Kidney (tissue), 14 donors: Measurements from ENCODE around the gene SIRPB1. TPM values are rescaled to one million over a fixed set of nuclear protein-coding genes. Genes with fewer than 3 reads are reported as not detected.

Experiments used
- DNase-seq, 5 donors: peaks; one replicate each; pipeline ENCODE4 v3.0.0-alpha.2; 2013 to 2020
- FAIRE-seq: peaks from 2 replicates; lab custom pipeline; 2012; peaks lifted over from hg19 to GRCh38; lab: Jason Lieb, UNC
- H3K27ac ChIP-seq, 2 donors: one replicate each; pipeline ENCODE4 v1.7.0; 2013; ENCODE audit warnings: low read depth in 2 of 2, low read length in 2 of 2, inconsistent platforms in 1 of 2
- H3K27me3 ChIP-seq: one replicate; pipeline ENCODE4 v1.7.1; 2013; ENCODE audit warnings: low read length, inconsistent platforms; ENCODE audit not compliant: control insufficient read depth, insufficient read depth
- H3K36me3 ChIP-seq, 3 donors: one replicate each; pipeline versions ENCODE4 v1.7.0 to v1.7.1; 2013; ENCODE audit warnings: low read length in 3 of 3, control low read depth in 1 of 3, inconsistent platforms in 1 of 3; ENCODE audit not compliant: insufficient read depth in 3 of 3, control insufficient read depth in 2 of 3
- H3K4me1 ChIP-seq, 3 donors: one replicate each; pipeline versions ENCODE4 v1.7.0 to v1.7.1; 2013; ENCODE audit warnings: low read length in 3 of 3, inconsistent platforms in 1 of 3, low read depth in 1 of 3; ENCODE audit not compliant: control insufficient read depth in 2 of 3, insufficient read depth in 2 of 3
- H3K4me3 ChIP-seq, 3 donors: one replicate each; pipeline versions ENCODE4 v1.7.0 to v1.8.1; 2013; ENCODE audit warnings: low read length in 3 of 3, control low read depth in 1 of 3, inconsistent platforms in 1 of 3
- H3K9ac ChIP-seq, 3 donors: one replicate each; pipeline versions ENCODE4 v1.7.0 to v1.7.1; 2013; ENCODE audit warnings: low read length in 3 of 3, control low read depth in 1 of 3, inconsistent platforms in 1 of 3
- H3K9me3 ChIP-seq, 3 donors: one replicate each; pipeline versions ENCODE4 v1.7.0 to v1.7.1; 2013; ENCODE audit warnings: low read length in 3 of 3, control low read depth in 1 of 3, inconsistent platforms in 1 of 3; ENCODE audit not compliant: control insufficient read depth in 2 of 3, insufficient read depth in 1 of 3
- CTCF ChIP-seq: IDR thresholded peaks from 3 replicates; pipeline ENCODE4 v1.5.1; 2012; ENCODE audit warnings: mild to moderate bottlenecking, moderate library complexity, borderline replicate concordance; ENCODE audit not compliant: insufficient read depth; ENCODE audit errors: extremely low read depth
- intact Hi-C: fragments of 100-400 bp; cut with DNase I; formaldehyde crosslinking; loops from one replicate; pipeline ENCODE4 v1.11.1; 2022
- polyA plus RNA-seq: library from polyadenylated mRNA; stranded (reverse); fragments of 350-450 nt; fragmentation: Illumina TruSeq; extraction: RNeasy Lipid Tissue Mini Kit (QIAGEN cat#74804); gene quantifications from one replicate; pipeline ENCODE4 v1.2.3, GENCODE V29; 2014; ENCODE audit warnings: low read depth, low replicate concordance; ENCODE audit not compliant: insufficient read depth
- total RNA-seq: library from RNA; stranded (reverse); fragmentation: NEBNext Ultra II Directional; extraction: Animal tissue kit (Norgen Biotek cat#: 25700); gene quantifications from one replicate; pipeline ENCODE4 v1.2.1, GENCODE V29; 2021
- donor health status: control.
- donor health status: control.
- donor health status: control.
- donor health status: control.
- donor health status: control.
- donor health status: DM: yes; HTN: yes; CAD: no.
- donor health status: Normal renal cell carcinoma (clear cell type).

SIRPB1 gene
- total and polyA plus RNA-seq, 2 donors from 2014 or later: 0.58 to 8.2 TPM

- no peaks in the 10 kb centered on the region for H3K27me3 ChIP-seq
- no peaks in the 10 kb centered on the region for H3K4me1 ChIP-seq
- H3K27ac ChIP-seq: no peak overlapping the region
- no peaks in the 10 kb centered on the region for H3K9me3 ChIP-seq
- no peak overlapping the region for H3K4me3 ChIP-seq
- intact Hi-C loops: no loop called here
- H3K36me3 ChIP-seq: no peaks in the 10 kb centered on the region
- no peak for TF ChIP-seq CTCF
- H3K9ac ChIP-seq: no peak overlapping the region
- DNase-seq: no peak
- no peak for FAIRE-seq
These were observed 9.5 kb upstream of the SIRPB1 start for GRCh38 chr20:1629321-1629720.

DNA sequence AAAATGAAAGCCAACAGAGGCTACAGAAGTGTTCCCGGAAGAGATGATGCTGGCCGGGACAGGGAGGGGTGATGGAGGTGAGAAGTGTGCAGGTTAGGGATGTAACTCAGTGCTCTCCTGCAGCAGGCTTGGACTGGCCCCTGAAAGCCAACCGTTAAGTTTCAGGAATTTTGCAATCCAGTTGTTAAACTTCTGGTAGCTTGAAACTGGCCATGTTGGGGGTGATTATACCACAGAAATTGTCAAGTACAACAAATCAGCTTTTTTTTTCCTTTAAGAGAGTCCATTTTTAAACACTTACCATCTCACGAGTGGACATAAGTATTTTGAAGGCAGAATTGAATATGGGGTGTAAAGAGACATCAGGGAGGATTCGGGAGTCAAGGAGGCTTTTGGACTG, 8.8 kb upstream of the SIRPB1 start:
- intact Hi-C loops: no loop called here
- no peak overlapping the region for H3K9ac ChIP-seq

GRCh38 chr20:1627200-1627550, 7.4 kb upstream of the SIRPB1 start:
- FAIRE-seq (no peak), DNase-seq (no peak)
- H3K36me3 ChIP-seq: no peaks in the 10 kb centered on the region
- H3K4me1 ChIP-seq: no peaks in the 10 kb centered on the region
- intact Hi-C loops: no loop called here
- no peak overlapping the region for H3K9ac ChIP-seq
- no peaks in the 10 kb centered on the region for H3K9me3 ChIP-seq
- H3K27me3 ChIP-seq: no peaks in the 10 kb centered on the region
- H3K4me3 ChIP-seq: no peak overlapping the region
- TF ChIP-seq CTCF: no peak
- no peak overlapping the region for H3K27ac ChIP-seq

More for the DNA sequence above, 8.8 kb upstream of the SIRPB1 start:
- no peak for FAIRE-seq
- H3K27me3 ChIP-seq: no peaks in the 10 kb centered on the region
- DNase-seq: no peak
- H3K4me1 ChIP-seq: no peaks in the 10 kb centered on the region
- H3K27ac ChIP-seq: no peak overlapping the region
- H3K9me3 ChIP-seq: no peaks in the 10 kb centered on the region
- no peak overlapping the region for H3K4me3 ChIP-seq
- no peak for TF ChIP-seq CTCF
- no peaks in the 10 kb centered on the region for H3K36me3 ChIP-seq

GRCh38 chr20:1626528-1627199, 6.9 kb upstream of the SIRPB1 start:
- FAIRE-seq: no peak
- no peak for DNase-seq
- no peaks in the 10 kb centered on the region for H3K27me3 ChIP-seq
- H3K9ac ChIP-seq: no peak overlapping the region
- H3K9me3 ChIP-seq: no peaks in the 10 kb centered on the region
- TF ChIP-seq CTCF: no peak
- H3K4me1 ChIP-seq: no peaks in the 10 kb centered on the region
- intact Hi-C loops: no loop called here
- H3K36me3 ChIP-seq: no peaks in the 10 kb centered on the region
- H3K4me3 ChIP-seq: no peak overlapping the region
- no peak overlapping the region for H3K27ac ChIP-seq
